ENCODE data around the gene BTG4.

DNA sequence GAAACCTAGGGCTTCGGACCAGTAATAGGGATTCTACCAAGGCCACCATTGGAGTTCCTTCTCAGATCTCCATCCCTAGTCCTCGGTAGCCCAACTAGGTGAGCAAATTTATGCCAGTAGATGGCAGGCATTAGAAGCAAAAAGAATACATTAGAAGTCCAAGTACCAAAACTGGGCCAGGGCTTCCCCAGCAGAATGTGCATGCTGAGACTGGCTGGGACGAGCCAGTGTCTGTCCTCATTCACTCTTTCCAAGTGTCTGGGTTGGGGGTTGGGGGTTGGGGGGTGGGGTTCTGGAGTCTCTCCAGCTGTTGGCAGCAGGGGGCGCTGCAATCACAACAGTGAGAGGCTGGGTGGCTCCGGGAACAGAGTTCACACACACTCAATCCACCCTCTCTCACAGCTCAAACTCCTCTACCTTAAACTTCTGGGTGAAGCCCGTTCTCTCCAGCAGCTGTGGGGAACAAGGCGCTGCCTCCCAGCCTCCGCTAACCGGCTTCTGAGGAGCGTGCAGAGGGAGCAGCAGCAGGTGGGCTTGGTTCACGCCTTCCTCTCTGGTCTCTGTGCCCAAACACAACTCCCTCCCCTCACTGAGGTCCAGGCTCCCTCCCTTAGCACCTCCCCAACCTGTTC lies 57.5 kb downstream of the BTG4 start:
- TF ChIP-seq, protein P1, sequence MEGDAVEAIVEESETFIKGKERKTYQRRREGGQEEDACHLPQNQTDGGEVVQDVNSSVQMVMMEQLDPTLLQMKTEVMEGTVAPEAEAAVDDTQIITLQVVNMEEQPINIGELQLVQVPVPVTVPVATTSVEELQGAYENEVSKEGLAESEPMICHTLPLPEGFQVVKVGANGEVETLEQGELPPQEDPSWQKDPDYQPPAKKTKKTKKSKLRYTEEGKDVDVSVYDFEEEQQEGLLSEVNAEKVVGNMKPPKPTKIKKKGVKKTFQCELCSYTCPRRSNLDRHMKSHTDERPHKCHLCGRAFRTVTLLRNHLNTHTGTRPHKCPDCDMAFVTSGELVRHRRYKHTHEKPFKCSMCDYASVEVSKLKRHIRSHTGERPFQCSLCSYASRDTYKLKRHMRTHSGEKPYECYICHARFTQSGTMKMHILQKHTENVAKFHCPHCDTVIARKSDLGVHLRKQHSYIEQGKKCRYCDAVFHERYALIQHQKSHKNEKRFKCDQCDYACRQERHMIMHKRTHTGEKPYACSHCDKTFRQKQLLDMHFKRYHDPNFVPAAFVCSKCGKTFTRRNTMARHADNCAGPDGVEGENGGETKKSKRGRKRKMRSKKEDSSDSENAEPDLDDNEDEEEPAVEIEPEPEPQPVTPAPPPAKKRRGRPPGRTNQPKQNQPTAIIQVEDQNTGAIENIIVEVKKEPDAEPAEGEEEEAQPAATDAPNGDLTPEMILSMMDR (IDR thresholded peaks at IDR 0.05): peak in 1 of 4 experiments; percentile 41
- TF ChIP-seq POLR2AphosphoS5 (IDR thresholded peaks at IDR 0.05) (no peak), POLR2A (IDR thresholded peaks at IDR 0.05) (no peak), EP300 (IDR thresholded peaks at IDR 0.05) (no peak)

Measured in gastroesophageal sphincter (tissue), 3 donors.